Colon (tissue), 2 donors: ENCODE data around the gene IGSF6.
"Not testable (repeated sequence)": the region's sequence is repeated elsewhere in the genome, so short reads cannot be mapped to it uniquely, and the experiment has no call there.

Experiments used
- FAIRE-seq: peaks from 2 replicates; lab custom pipeline; 2012; peaks lifted over from hg19 to GRCh38; lab: Jason Lieb, UNC
- donor health status: control.
- donor health status: control.

IGSF6 gene

GRCh38 chr16:21652453-21652852, at the start of gene IGSF6:
Gene IGSF6 (minus strand): TSS chr16:21652608. CDS start chr16:21652598, 10 bp downstream.
- no peak for FAIRE-seq

- no peak for FAIRE-seq
These were observed 48.9 kb upstream of the IGSF6 start for GRCh38 chr16:21701271-21701670.

GRCh38 chr16:21698169-21699032, 46.0 kb upstream of the IGSF6 start:
- no peak for FAIRE-seq

- FAIRE-seq: no peak
These were observed 44.6 kb upstream of the IGSF6 start for GRCh38 chr16:21697032-21697431.

- FAIRE-seq: no peak
These were observed 42.2 kb upstream of the IGSF6 start for GRCh38 chr16:21694609-21695008.

- not testable (repeated sequence) for FAIRE-seq
These were observed 38.6 kb upstream of the IGSF6 start for GRCh38 chr16:21690967-21691366.

GRCh38 chr16:21689107-21689506, 36.7 kb upstream of the IGSF6 start:
- no peak for FAIRE-seq

GRCh38 chr16:21685034-21685455, 32.6 kb upstream of the IGSF6 start:
- no peak for FAIRE-seq

- FAIRE-seq: no peak
These were observed 31.8 kb upstream of the IGSF6 start for GRCh38 chr16:21684199-21684598.

GRCh38 chr16:21683184-21683583, 30.8 kb upstream of the IGSF6 start:
- FAIRE-seq: no peak

- FAIRE-seq: not testable (repeated sequence)
These were observed 28.3 kb upstream of the IGSF6 start for GRCh38 chr16:21680714-21681113.

- FAIRE-seq: not testable (repeated sequence)
These were observed 22.0 kb upstream of the IGSF6 start for GRCh38 chr16:21674456-21674855.

- no peak for FAIRE-seq
These were observed 21.1 kb upstream of the IGSF6 start for GRCh38 chr16:21673469-21673868.

- no peak for FAIRE-seq
These were observed 15.2 kb upstream of the IGSF6 start for GRCh38 chr16:21667575-21667974.

GRCh38 chr16:21666772-21667171, 14.4 kb upstream of the IGSF6 start:
- no peak for FAIRE-seq

GRCh38 chr16:21664801-21665492, 12.5 kb upstream of the IGSF6 start:
- FAIRE-seq: no peak

GRCh38 chr16:21663889-21664647, 11.7 kb upstream of the IGSF6 start, which contains the start of gene OTOA:
Gene OTOA (plus strand): TSS chr16:21663968. CDS start chr16:21678515, 14,547 bp downstream.
- no peak for FAIRE-seq

GRCh38 chr16:21659124-21659523, 6.7 kb upstream of the IGSF6 start:
- FAIRE-seq: no peak

GRCh38 chr16:21656795-21657768, 4.7 kb upstream of the IGSF6 start:
- FAIRE-seq: no peak

GRCh38 chr16:21654881-21655280, 2.5 kb upstream of the IGSF6 start:
- FAIRE-seq: no peak

- FAIRE-seq: no peak
These were observed 2.1 kb upstream of the IGSF6 start for GRCh38 chr16:21654466-21654865.
